Suprapubic skin (tissue), 4 donors: ENCODE measurements around the gene SF3A2.

ENCODE experiments used
- POLR2A ChIP-seq, 2 donors: fragments of 450-650 bp; IDR thresholded peaks; one replicate each; pipeline ENCODE4 v1.6.1; 2017; ENCODE audit warnings: antibody characterized with exemption in 2 of 2, mild to moderate bottlenecking in 2 of 2, moderate library complexity in 2 of 2
- POLR2AphosphoS5 ChIP-seq, 3 donors: sonication (generic); formaldehyde crosslinking; IDR thresholded peaks; one replicate each; pipeline ENCODE4 v1.6.1; 2017; ENCODE audit warnings: antibody characterized with exemption in 3 of 3
- TF ChIP-seq, protein P1 (sequence below), 2 donors: fragments of 200-600 bp in 1 of 2; fragments of 450-650 bp in 1 of 2; sonication (generic) in 1 of 2; IDR thresholded peaks; one replicate each; pipeline ENCODE4 v1.5.1; 2016 to 2019; ENCODE audit warnings: antibody characterized with exemption in 2 of 2, mild to moderate bottlenecking in 1 of 2, moderate library complexity in 1 of 2

DNA sequence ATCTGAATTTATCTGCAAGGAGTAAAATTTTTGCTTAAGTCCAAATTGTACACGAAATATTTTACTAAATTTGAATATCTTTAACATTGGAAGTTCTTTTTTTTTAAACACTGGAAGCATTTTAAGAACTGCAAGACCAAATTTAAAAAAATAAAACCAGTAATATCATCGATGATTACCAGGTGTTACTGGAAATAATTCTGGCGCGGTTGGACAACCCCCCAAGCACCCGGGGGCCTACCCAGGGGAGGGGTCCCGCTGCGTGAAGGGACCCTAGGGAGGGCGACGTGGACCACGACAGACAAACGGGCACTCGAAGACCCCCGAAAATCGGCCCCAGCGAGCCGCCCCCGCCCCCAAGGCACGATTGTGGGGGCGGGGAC, 32.2 kb downstream of the SF3A2 start:
- TF ChIP-seq POLR2AphosphoS5 (IDR thresholded peaks at IDR 0.05): no peak
- TF ChIP-seq, protein P1, sequence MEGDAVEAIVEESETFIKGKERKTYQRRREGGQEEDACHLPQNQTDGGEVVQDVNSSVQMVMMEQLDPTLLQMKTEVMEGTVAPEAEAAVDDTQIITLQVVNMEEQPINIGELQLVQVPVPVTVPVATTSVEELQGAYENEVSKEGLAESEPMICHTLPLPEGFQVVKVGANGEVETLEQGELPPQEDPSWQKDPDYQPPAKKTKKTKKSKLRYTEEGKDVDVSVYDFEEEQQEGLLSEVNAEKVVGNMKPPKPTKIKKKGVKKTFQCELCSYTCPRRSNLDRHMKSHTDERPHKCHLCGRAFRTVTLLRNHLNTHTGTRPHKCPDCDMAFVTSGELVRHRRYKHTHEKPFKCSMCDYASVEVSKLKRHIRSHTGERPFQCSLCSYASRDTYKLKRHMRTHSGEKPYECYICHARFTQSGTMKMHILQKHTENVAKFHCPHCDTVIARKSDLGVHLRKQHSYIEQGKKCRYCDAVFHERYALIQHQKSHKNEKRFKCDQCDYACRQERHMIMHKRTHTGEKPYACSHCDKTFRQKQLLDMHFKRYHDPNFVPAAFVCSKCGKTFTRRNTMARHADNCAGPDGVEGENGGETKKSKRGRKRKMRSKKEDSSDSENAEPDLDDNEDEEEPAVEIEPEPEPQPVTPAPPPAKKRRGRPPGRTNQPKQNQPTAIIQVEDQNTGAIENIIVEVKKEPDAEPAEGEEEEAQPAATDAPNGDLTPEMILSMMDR (IDR thresholded peaks at IDR 0.05): no peak
- TF ChIP-seq POLR2A (IDR thresholded peaks at IDR 0.05): no peak
